GM18520 (cell line): Measurements from ENCODE around the gene FAM156A.
"Not testable (repeated sequence)": the region's sequence is repeated elsewhere in the genome, so short reads cannot be mapped to it uniquely, and the experiment has no call there.

Source experiments
- ATAC-seq: cut with Tn5 transposase; IDR thresholded peaks from one replicate; pipeline ENCODE4 v1.9.1; 2021; ENCODE audit not compliant: unreplicated experiment

Gene FAM156A

GRCh38 chrX:52966993-52967738 lies 8.8 kb upstream of the FAM156A start:
- ATAC-seq = not testable (repeated sequence)

GRCh38 chrX:52958961-52959360 lies 643 bp upstream of the FAM156A start:
- not testable (repeated sequence) for ATAC-seq

- not testable (repeated sequence) for ATAC-seq
Measured at GRCh38 chrX:52949884-52950283, 8.4 kb downstream of the FAM156A start.

GRCh38 chrX:52949325-52949724 lies 9.0 kb downstream of the FAM156A start:
- not testable (repeated sequence) for ATAC-seq

- not testable (repeated sequence) for ATAC-seq
Measured at GRCh38 chrX:52948265-52948664, 10.1 kb downstream of the FAM156A start.

- not testable (repeated sequence) for ATAC-seq
Measured at GRCh38 chrX:52947501-52947900, 10.8 kb downstream of the FAM156A start.

- not testable (repeated sequence) for ATAC-seq
Measured at GRCh38 chrX:52945838-52946494, 12.4 kb downstream of the FAM156A start.

- not testable (repeated sequence) for ATAC-seq
Measured at GRCh38 chrX:52941728-52942127, 16.6 kb downstream of the FAM156A start.

- ATAC-seq = not testable (repeated sequence)
Measured at GRCh38 chrX:52940704-52941103, 17.6 kb downstream of the FAM156A start.

GRCh38 chrX:52935470-52935784 lies 22.9 kb downstream of the FAM156A start:
- not testable (repeated sequence) for ATAC-seq

- ATAC-seq = peak; percentile 89
Measured at GRCh38 chrX:52934704-52935469, 23.4 kb downstream of the FAM156A start.

- peak; percentile 11 for ATAC-seq
Measured at GRCh38 chrX:52933976-52934703, 24.2 kb downstream of the FAM156A start.

GRCh38 chrX:52933213-52933612 lies 25.1 kb downstream of the FAM156A start:
- ATAC-seq = no peak

GRCh38 chrX:52930214-52930613 lies 28.1 kb downstream of the FAM156A start:
- ATAC-seq = not testable (repeated sequence)

GRCh38 chrX:52923781-52924241 lies 34.5 kb downstream of the FAM156A start:
- peak; percentile 47 for ATAC-seq

GRCh38 chrX:52914704-52915103 lies 43.6 kb downstream of the FAM156A start:
- not testable (repeated sequence) for ATAC-seq

GRCh38 chrX:52913681-52914080 lies 44.6 kb downstream of the FAM156A start:
- ATAC-seq = not testable (repeated sequence)

GRCh38 chrX:52909313-52909969 lies 48.9 kb downstream of the FAM156A start:
- ATAC-seq = not testable (repeated sequence)

- ATAC-seq = not testable (repeated sequence)
Measured at GRCh38 chrX:52907900-52908299, 50.4 kb downstream of the FAM156A start.

GRCh38 chrX:52907137-52907536 lies 51.2 kb downstream of the FAM156A start:
- ATAC-seq = not testable (repeated sequence)
